ENCODE data around the gene RNF182. TPM values are rescaled to one million over a fixed set of nuclear protein-coding genes. Genes with fewer than 3 reads are reported as not detected.

The RNF182 gene
- total and polyA plus RNA-seq, 9 of the 15 experiments (the other 6 are each of a cell fraction or from before 2014, with no cell fraction given), result 12.8 to 22.8 (median 17.5) TPM

- Histone ChIP-seq H3K27me3 (ENCODE audit: control insufficient read depth in 2 of 2, insufficient read depth in 2 of 2, low read length in 2 of 2) (no peaks in the 10 kb centered on the region), H3K4me2 (ENCODE audit: insufficient read depth, low read length) (no peak overlapping the region), H3K4me3 (no peak overlapping the region), H2AFZ (ENCODE audit: low read depth, low read length) (peak overlapping the region; percentile 2; the same call in 1 of the 2 replicates), H3K9me1 (ENCODE audit: control insufficient read depth, insufficient read depth, low read length) (no peaks in the 10 kb centered on the region), H3K36me3 (ENCODE audit: control insufficient read depth, insufficient read depth, low read length) (no peaks in the 10 kb centered on the region; the same call in 2 of the 3 replicates), H3K4me1 (replicated peaks in 1 of 2; ENCODE audit: control insufficient read depth in 2 of 2, insufficient read depth in 2 of 2, low read length in 2 of 2) (peaks cover 33 to 64% of the 10 kb centered on the region in 2 experiments), H4K20me1 (replicated peaks; ENCODE audit: control insufficient read depth, insufficient read depth, low read length) (no peaks in the 10 kb centered on the region), H3K27ac (ENCODE audit: extremely low read depth, low read depth, low read length) (no peak overlapping the region), H3K9ac (ENCODE audit: insufficient read depth in 1 of 2, low read depth in 2 of 2, low read length in 2 of 2) (no peak overlapping the region), H3K79me2 (ENCODE audit: control insufficient read depth, insufficient read depth, low read length) (peaks cover 39% of the 10 kb centered on the region), H3K9me3 (replicated peaks; ENCODE audit: control insufficient read depth, insufficient read depth, low read depth, low read length) (0 out of 2 replicates have a peak, but pooled peaks cover 2% of the 10 kb centered on the region)
- in situ Hi-C loops (cut with MboI) (no loop called here), intact Hi-C loops (cut with micrococcal nuclease) (no loop called here)
- 70% methylated on average over 3 of the region's 3 CpGs for WGBS (ENCODE audit: insufficient coverage, low coverage, missing lambda C conversion rate)
- BruUV-seq (replicated peaks), result no TSS peak
- TF ChIP-seq CREBBP (IDR thresholded peaks at IDR 0.05; ENCODE audit: low read depth, low read length) (no peak), CEBPB (tag; IDR thresholded peaks at IDR 0.05) (peak; percentile 39)
- DNase-seq (ENCODE audit: extremely low read depth in 1 of 4, low spot score in 3 of 4) (no peak), FAIRE-seq (no peak), ATAC-seq (no peak)
- ChIA-PET CTCF (ENCODE audit: low intra/inter-chr PET ratio) (no interaction called here), POLR2A (no interaction called here)
Measured at GRCh38 chr6:13990796-13991195, 66.0 kb downstream of the RNF182 start.

GRCh38 chr6:13991393-13991792, 66.6 kb downstream of the RNF182 start:
- ATAC-seq, result no peak
- H3K27me3 ChIP-seq (ENCODE audit: control insufficient read depth in 2 of 2, insufficient read depth in 2 of 2, low read length in 2 of 2), result no peaks in the 10 kb centered on the region
- H3K4me2 ChIP-seq (ENCODE audit: insufficient read depth, low read length), result no peak overlapping the region
- no peak for FAIRE-seq
- no TSS peak for BruUV-seq (replicated peaks)
- intact Hi-C loops (cut with micrococcal nuclease), result no loop called here
- TF ChIP-seq POLR2AphosphoS5 (IDR thresholded peaks at IDR 0.05; ENCODE audit: control insufficient read depth, insufficient read depth, low read depth, low read length) (no peak), EP400 (IDR thresholded peaks at IDR 0.05) (no peak), MXI1 (IDR thresholded peaks at IDR 0.05; ENCODE audit: low read depth, low read length) (no peak), RFX1 (IDR thresholded peaks at IDR 0.05) (peak; percentile 81), CREB5 (CRISPR knock-in tag; IDR thresholded peaks at IDR 0.05) (no peak), ETV1 (tag; conservative IDR thresholded peaks at IDR 0.05; ENCODE audit: low read depth) (0 out of 2 replicates have a peak, but pooled peaks have one; percentile 12), TBP (optimal IDR thresholded peaks at IDR 0.05; ENCODE audit: low read depth, low read length) (peak; percentile 61)
- H3K4me3 ChIP-seq, result no peak overlapping the region
- POLR2A ChIA-PET, result interaction anchor here (0.9 to 1.8 kb wide), 2 partner anchors 14 to 15 kb away, joined by 3 to 5 read pairs; no protein-coding TSS in a partner anchor
- H3K9ac ChIP-seq (ENCODE audit: insufficient read depth in 1 of 2, low read depth in 2 of 2, low read length in 2 of 2), result no peak overlapping the region
- whole genome bisulfite sequencing (ENCODE audit: insufficient coverage, low coverage, missing lambda C conversion rate), result 77% methylated on average over 6 of the region's 6 CpGs
- H3K27ac ChIP-seq (ENCODE audit: extremely low read depth, low read depth, low read length), result peak overlapping the region; percentile 68; the same call in 1 of the 3 replicates
- in situ Hi-C loops (cut with MboI), result no loop called here
- CTCF ChIA-PET (ENCODE audit: low intra/inter-chr PET ratio), result no interaction called here
- no peaks in the 10 kb centered on the region for H3K9me1 ChIP-seq (ENCODE audit: control insufficient read depth, insufficient read depth, low read length)
- H4K20me1 ChIP-seq (replicated peaks; ENCODE audit: control insufficient read depth, insufficient read depth, low read length), result no peaks in the 10 kb centered on the region
- no peak overlapping the region for H2AFZ ChIP-seq (ENCODE audit: low read depth, low read length)
- H3K9me3 ChIP-seq (replicated peaks; ENCODE audit: control insufficient read depth, insufficient read depth, low read depth, low read length), result 0 out of 2 replicates have a peak, but pooled peaks cover 2% of the 10 kb centered on the region
- H3K36me3 ChIP-seq (ENCODE audit: control insufficient read depth, insufficient read depth, low read length), result no peaks in the 10 kb centered on the region
- peaks cover 29 to 59% of the 10 kb centered on the region in 2 experiments for H3K4me1 ChIP-seq (replicated peaks in 1 of 2; ENCODE audit: control insufficient read depth in 2 of 2, insufficient read depth in 2 of 2, low read length in 2 of 2)
- H3K79me2 ChIP-seq (ENCODE audit: control insufficient read depth, insufficient read depth, low read length), result peaks cover 33% of the 10 kb centered on the region
- DNase-seq (ENCODE audit: extremely low read depth in 1 of 4, low spot score in 3 of 4), result no peak
